ENCODE results near the gene SHROOM3. TPM values are rescaled to one million over a fixed set of nuclear protein-coding genes. Genes with fewer than 3 reads are reported as not detected.
"Not testable (repeated sequence)": the region's sequence is repeated elsewhere in the genome, so short reads cannot be mapped to it uniquely, and the experiment has no call there.

SHROOM3 gene
- total RNA-seq, 2 donors from 2014 or later, result 139 to 171 TPM

DNA sequence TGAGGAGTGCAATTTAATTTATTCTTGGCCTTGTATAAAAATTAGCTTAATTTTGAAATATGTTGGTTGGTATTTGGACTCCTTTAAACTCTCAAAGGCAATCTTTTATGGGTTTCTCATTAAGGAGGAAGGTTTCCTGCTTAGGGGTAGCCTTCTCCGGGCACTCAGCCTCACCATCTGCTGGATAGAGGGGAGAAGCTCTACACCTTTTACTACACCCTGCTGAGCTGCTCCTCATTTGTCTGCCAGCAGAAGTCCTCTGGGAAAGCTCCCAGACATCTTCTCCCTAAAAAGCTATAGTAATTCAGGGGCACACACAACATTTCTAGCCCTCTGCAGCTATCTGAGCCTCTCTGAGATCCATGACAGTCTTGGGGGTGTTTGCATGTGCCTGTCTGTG is 283.8 kb downstream of the SHROOM3 start:
- Histone ChIP-seq H3K36me3 (no peaks in the 10 kb centered on the region), H3K4me3 (peak overlapping the region; percentile 12), H3K9me3 (no peaks in the 10 kb centered on the region), H3K4me1 (ENCODE audit: control insufficient read depth in 1 of 2, low read depth in 2 of 2) (peaks cover 47 to 79% of the 10 kb centered on the region in 2 donors), H3K27me3 (replicated peaks; ENCODE audit: insufficient read depth) (no peaks in the 10 kb centered on the region), H3K27ac (peak overlapping the region; percentile 62 to 85)
- no peak for DNase-seq (ENCODE audit: low spot score)
- ATAC-seq (ENCODE audit: insufficient number of reproducible peaks, low FRiP score, low read depth), result no peak
- TF ChIP-seq, protein P1, sequence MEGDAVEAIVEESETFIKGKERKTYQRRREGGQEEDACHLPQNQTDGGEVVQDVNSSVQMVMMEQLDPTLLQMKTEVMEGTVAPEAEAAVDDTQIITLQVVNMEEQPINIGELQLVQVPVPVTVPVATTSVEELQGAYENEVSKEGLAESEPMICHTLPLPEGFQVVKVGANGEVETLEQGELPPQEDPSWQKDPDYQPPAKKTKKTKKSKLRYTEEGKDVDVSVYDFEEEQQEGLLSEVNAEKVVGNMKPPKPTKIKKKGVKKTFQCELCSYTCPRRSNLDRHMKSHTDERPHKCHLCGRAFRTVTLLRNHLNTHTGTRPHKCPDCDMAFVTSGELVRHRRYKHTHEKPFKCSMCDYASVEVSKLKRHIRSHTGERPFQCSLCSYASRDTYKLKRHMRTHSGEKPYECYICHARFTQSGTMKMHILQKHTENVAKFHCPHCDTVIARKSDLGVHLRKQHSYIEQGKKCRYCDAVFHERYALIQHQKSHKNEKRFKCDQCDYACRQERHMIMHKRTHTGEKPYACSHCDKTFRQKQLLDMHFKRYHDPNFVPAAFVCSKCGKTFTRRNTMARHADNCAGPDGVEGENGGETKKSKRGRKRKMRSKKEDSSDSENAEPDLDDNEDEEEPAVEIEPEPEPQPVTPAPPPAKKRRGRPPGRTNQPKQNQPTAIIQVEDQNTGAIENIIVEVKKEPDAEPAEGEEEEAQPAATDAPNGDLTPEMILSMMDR (IDR thresholded peaks at IDR 0.05), result no peak

DNA sequence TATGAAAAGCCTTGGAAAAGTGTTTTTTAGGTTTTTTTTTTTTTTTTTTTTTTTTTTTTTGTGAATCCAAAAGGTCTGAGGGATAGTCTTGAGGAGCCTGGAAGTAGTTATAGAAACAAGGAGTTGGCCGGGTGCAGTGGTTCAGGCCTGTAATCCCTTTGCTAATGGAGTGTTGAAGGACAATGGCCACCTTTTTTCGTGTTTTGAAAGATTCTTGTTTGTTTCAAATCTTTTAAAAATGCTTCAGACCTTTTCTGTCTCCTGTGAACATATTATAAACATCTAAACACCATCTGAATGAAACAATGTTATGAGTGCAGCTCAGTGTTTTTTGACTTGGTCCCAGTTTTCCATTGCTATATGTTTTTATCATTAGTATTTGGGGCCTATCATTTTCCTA is 285.1 kb downstream of the SHROOM3 start:
- H3K4me1 ChIP-seq (ENCODE audit: control insufficient read depth in 1 of 2, low read depth in 2 of 2), result peaks cover 52 to 79% of the 10 kb centered on the region in 2 donors
- DNase-seq (ENCODE audit: low spot score), result no peak
- H3K36me3 ChIP-seq, result no peaks in the 10 kb centered on the region
- TF ChIP-seq, protein P1 (IDR thresholded peaks at IDR 0.05), result no peak
- peak overlapping the region; percentile 62 to 85 for H3K27ac ChIP-seq
- no peak for ATAC-seq (ENCODE audit: insufficient number of reproducible peaks, low FRiP score, low read depth)
- H3K27me3 ChIP-seq (replicated peaks; ENCODE audit: insufficient read depth), result no peaks in the 10 kb centered on the region
- H3K9me3 ChIP-seq, result no peaks in the 10 kb centered on the region
- no peak overlapping the region for H3K4me3 ChIP-seq

DNA sequence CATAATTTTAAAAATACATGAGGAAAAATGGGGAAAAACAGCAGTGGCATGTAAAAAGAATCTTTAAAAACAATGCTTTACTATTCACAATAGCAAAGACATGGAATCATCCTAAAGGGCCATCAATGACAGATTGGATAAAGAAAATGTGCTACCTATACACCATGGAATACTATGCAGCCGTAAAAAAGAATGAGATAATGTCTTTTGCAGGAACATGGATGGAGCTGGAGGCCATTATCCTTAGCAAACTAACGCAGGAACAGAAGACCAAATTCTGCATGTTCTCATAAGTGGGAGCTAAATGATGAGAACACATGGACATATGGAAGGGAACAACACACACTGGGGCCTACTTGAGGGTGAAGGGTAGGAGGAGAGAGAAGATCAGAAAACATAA is 287.1 kb downstream of the SHROOM3 start:
- ATAC-seq (ENCODE audit: insufficient number of reproducible peaks, low FRiP score, low read depth); H3K9me3 ChIP-seq; H3K27me3 ChIP-seq (replicated peaks; ENCODE audit: insufficient read depth); DNase-seq (ENCODE audit: low spot score); H3K27ac ChIP-seq; H3K36me3 ChIP-seq; H3K4me3 ChIP-seq: not testable (repeated sequence)
- H3K4me1 ChIP-seq (ENCODE audit: control insufficient read depth in 1 of 2, low read depth in 2 of 2), result peaks cover 35 to 74% of the 10 kb centered on the region in 2 donors

- Histone ChIP-seq H3K27me3 (replicated peaks; ENCODE audit: insufficient read depth) (no peaks in the 10 kb centered on the region), H3K4me3 (no peak overlapping the region), H3K4me1 (ENCODE audit: control insufficient read depth in 1 of 2, low read depth in 2 of 2) (peaks cover 30 to 68% of the 10 kb centered on the region in 2 donors), H3K27ac (peak overlapping the region in 1 of 2 donors; percentile 22), H3K36me3 (no peaks in the 10 kb centered on the region), H3K9me3 (no peaks in the 10 kb centered on the region)
- DNase-seq (ENCODE audit: low spot score) (no peak), ATAC-seq (ENCODE audit: insufficient number of reproducible peaks, low FRiP score, low read depth) (no peak)
- TF ChIP-seq, protein P1 (IDR thresholded peaks at IDR 0.05), result no peak
Measured at GRCh38 chr4:76722838-76723237, 287.8 kb downstream of the SHROOM3 start.

DNA sequence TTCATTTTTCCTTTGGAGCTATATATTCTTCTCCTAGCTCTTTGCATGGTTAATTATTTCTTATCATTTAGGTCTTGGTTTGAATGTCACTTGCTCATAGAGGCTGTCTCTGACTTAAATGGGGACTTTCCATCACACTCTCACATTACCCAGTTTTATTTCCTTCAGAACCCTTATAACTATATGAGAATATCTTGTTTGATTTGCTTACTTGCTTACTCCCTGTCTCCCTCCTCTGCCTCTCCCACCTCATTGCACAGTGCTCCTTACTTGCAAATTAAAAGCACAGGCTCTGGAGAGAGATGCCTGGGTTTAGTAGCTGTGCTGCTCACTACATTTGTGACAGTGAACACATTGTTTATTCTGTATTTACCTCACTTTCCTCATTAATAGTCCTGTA is 288.3 kb downstream of the SHROOM3 start:
- no peaks in the 10 kb centered on the region for H3K36me3 ChIP-seq
- peaks cover 26 to 63% of the 10 kb centered on the region in 2 donors for H3K4me1 ChIP-seq (ENCODE audit: control insufficient read depth in 1 of 2, low read depth in 2 of 2)
- DNase-seq (ENCODE audit: low spot score) (no peak), ATAC-seq (ENCODE audit: insufficient number of reproducible peaks, low FRiP score, low read depth) (no peak)
- H3K27ac ChIP-seq, result peak overlapping the region; percentile 22 to 32
- no peak overlapping the region for H3K4me3 ChIP-seq
- no peaks in the 10 kb centered on the region for H3K27me3 ChIP-seq (replicated peaks; ENCODE audit: insufficient read depth)
- no peaks in the 10 kb centered on the region for H3K9me3 ChIP-seq
- TF ChIP-seq, protein P1 (IDR thresholded peaks at IDR 0.05), result no peak

GRCh38 chr4:76723924-76724323 is 288.9 kb downstream of the SHROOM3 start:
- Histone ChIP-seq H3K4me1 (ENCODE audit: control insufficient read depth in 1 of 2, low read depth in 2 of 2) (peaks cover 20 to 62% of the 10 kb centered on the region in 2 donors), H3K27me3 (replicated peaks; ENCODE audit: insufficient read depth) (no peaks in the 10 kb centered on the region), H3K36me3 (no peaks in the 10 kb centered on the region), H3K4me3 (no peak overlapping the region), H3K27ac (peak overlapping the region; percentile 22 to 32), H3K9me3 (no peaks in the 10 kb centered on the region)
- ATAC-seq (ENCODE audit: insufficient number of reproducible peaks, low FRiP score, low read depth) (no peak), DNase-seq (ENCODE audit: low spot score) (no peak)
- TF ChIP-seq, protein P1 (IDR thresholded peaks at IDR 0.05), result no peak
